Activated T-cell treated with anti-CD3 and anti-CD28 coated beads for 48 hours (primary cell): ENCODE data around the gene CAMK4.
"Not testable (repeated sequence)": the region's sequence is repeated elsewhere in the genome, so short reads cannot be mapped to it uniquely, and the experiment has no call there.

Experiments used
- DNase-seq: peaks from one replicate; pipeline ENCODE4 v3.0.0-alpha.2; 2020; ENCODE audit warnings: low read depth

Gene CAMK4

GRCh38 chr5:111310711-111311620 is 86.8 kb downstream of the CAMK4 start:
- DNase-seq = no peak

DNA sequence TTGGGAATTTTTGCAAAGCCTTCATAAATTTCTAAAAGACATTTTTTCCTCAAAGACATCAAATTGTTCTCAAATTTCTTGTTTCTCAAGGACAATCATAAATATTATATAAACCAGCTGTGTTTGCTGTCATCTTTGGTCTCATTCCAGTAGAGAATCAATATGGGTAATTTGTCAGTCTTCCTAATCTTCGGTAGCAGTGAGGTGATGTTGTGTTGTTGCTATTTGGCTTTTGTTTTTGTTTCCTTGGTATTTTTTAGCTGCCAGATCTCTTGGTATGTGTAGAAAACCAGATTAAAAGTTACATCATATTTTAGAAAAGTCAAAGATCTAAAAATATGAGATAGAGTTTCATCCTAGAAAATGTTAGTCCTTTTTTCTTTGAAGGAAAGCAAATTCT is 87.5 kb downstream of the CAMK4 start:
- DNase-seq = no peak

GRCh38 chr5:111313017-111313724 is 89.0 kb downstream of the CAMK4 start:
- DNase-seq = no peak

DNA sequence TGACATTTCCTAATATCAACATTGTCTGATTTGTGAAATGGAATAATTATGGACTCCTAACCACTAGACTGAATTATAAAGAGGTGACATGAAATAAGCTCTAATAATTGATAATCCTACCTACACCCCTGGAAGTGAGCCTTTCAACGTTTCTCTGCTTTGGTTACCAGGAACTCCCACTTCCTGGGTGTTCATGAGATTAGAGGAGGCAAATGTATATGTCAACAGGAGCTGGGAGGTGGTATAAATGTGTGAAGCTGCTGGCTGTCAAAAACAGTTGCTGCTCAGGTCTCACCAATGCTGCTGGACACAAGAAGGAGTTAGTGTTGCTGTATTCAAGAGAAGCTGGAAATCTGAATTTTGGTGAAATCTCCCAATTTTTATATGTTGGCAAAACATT is 96.8 kb downstream of the CAMK4 start:
- DNase-seq = no peak

DNA sequence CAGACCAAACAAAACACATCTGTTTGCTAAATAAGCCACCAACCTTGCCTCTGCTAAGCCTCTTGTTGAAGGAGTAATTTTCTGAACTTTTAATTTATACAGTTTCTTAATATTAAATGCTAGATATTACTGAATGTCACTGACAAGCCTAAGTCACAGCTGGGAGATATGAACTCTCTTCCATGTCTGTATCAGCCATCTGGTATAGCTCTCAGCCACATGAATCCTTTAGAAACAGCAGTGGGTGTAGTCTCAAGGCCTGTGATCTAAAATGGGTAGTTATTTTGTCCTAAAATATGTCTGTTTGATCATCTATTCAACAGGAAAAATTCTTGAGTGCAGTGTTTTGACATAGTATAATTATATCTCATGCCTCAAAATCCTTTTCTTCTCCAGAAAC is 97.2 kb downstream of the CAMK4 start:
- DNase-seq = no peak

GRCh38 chr5:111326551-111326950 is 102.4 kb downstream of the CAMK4 start:
- no peak for DNase-seq

DNA sequence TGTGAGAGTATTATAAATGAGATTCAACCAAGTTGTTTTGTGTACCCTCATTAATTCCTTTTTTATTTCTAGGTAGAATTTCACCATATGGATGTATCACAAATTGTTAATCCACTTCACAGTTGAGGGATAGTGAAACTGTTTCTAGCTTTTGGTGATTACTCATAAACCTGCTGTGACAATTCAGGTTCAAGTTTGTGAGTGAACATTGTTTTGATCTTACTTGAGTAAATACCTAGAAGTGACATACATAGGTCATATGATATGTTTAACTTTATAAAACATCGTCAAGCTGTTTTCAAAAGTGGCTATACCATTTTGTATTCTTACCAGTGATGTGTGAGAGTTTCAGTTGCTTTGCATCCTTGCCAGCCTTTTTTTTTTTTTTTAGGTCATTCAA is 112.9 kb downstream of the CAMK4 start:
- DNase-seq = no peak

GRCh38 chr5:111337688-111338087 is 113.5 kb downstream of the CAMK4 start:
- DNase-seq = no peak

GRCh38 chr5:111345731-111346130 is 121.5 kb downstream of the CAMK4 start:
- no peak for DNase-seq

DNA sequence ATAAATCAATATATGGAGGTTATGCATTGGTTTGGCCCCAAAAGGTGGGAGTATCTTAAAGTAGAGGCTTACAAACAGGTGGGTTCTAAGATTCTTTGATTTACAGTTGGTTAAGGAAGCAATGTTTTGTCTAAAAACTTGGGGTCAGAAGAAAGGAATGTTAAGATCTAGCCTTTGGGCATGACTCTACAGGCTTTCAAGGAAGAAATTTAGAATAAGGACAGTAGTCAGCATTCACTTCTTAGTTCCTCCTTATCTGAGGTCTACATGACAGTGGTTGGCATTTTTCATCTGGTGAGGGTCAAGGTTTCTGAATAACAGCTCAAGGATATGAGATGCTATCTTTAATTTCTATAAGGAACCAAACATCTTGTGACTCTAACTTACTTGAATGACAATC is 122.8 kb downstream of the CAMK4 start:
- no peak for DNase-seq

- no peak for DNase-seq
Observed at GRCh38 chr5:111348661-111349329, 124.6 kb downstream of the CAMK4 start.

- no peak for DNase-seq
Observed at GRCh38 chr5:111349429-111349828, 125.2 kb downstream of the CAMK4 start.

- no peak for DNase-seq
Observed at GRCh38 chr5:111353035-111353434, 128.9 kb downstream of the CAMK4 start.

GRCh38 chr5:111358726-111359125 is 134.5 kb downstream of the CAMK4 start:
- DNase-seq = not testable (repeated sequence)

GRCh38 chr5:111360173-111360572 is 136.0 kb downstream of the CAMK4 start:
- DNase-seq = no peak

DNA sequence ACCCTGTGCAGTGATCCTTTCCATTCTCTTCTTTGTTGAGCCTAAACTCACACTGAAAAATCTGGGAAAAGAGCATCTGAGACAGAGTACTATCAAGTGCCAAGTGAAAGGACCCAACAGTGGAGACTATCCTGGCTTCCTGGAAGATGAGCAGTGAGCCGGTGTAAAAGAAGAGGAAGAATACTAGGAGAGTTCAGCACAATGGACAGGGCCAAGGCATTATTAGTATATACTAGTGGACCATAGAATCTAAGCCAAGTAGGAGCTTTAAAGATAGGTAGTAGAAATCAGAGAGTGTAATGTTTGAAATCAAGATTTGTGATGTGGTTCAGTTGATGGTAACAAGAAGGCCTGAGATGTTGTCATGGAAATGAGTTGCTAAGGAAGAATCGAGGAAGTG is 140.8 kb downstream of the CAMK4 start:
- no peak for DNase-seq

GRCh38 chr5:111366388-111366787 is 142.2 kb downstream of the CAMK4 start:
- DNase-seq = no peak

GRCh38 chr5:111367115-111367514 is 142.9 kb downstream of the CAMK4 start:
- DNase-seq = no peak

GRCh38 chr5:111372799-111373198 is 148.6 kb downstream of the CAMK4 start:
- DNase-seq = no peak

DNA sequence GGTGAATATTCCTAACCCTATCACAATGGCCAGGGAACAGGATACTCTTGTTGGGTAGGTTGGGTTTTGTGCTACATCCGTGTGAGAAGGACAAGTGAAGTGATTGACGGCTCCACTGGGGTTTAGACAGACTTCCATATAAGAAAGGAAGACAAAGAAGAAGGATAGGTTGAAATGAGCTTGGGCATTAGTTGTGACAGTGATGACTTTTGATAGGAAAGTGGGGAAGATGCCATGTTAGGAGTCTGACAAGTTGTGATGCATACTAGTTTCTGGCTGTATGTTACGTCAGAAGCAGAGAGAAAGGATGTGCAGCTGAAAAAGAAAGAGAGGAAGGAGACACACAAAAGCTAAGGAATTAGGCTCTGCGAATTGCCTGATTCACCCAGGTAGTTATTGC is 150.2 kb downstream of the CAMK4 start:
- DNase-seq = no peak

GRCh38 chr5:111375645-111376044 is 151.5 kb downstream of the CAMK4 start:
- DNase-seq = no peak

GRCh38 chr5:111377306-111377705 is 153.1 kb downstream of the CAMK4 start:
- no peak for DNase-seq

DNA sequence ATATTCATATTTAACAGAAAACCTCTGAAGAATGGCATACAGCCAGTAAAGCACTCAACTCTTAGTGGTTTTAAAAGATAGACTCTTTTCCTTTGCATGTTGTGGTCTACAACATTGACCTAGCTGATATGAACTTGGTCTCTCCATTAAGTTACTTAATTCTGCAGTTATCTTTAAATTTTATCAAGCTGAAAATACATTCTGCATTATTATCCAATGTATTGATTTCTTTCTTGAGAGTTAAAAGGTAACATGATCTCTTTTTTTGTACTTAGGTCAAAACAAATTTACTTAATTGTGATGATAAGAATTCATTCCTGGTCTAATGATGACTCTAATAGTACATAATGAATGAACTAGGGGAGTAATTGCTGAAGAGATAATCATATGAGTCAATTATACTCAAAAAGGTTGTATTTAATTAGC is 155.2 kb downstream of the CAMK4 start:
- DNase-seq = no peak
